Activated naive CD4-positive, alpha-beta T cell treated with anti-CD3 and anti-CD28 coated beads for 36 hours (primary cell): Measurements from ENCODE around the gene ATXN1. TPM values are rescaled to one million over a fixed set of nuclear protein-coding genes. Genes with fewer than 3 reads are reported as not detected.

Source experiments
- CTCF ChIA-PET: fragments of 350-600 bp; sonication (Branson Sonifier 250); formaldehyde crosslinking; loops from one replicate; lab custom pipeline; 2021; ENCODE audit warnings: antibody characterized with exemption; lab: Charles Lee
- DNase-seq: peaks from one replicate; pipeline ENCODE4 v3.0.0-alpha.2; 2020
- H3K27ac Mint-ChIP-seq: one replicate; pipeline ENCODE4 v1.8.0; 2021; ENCODE audit warnings: mild to moderate bottlenecking, mixed read lengths
- H3K27me3 Mint-ChIP-seq: one replicate; pipeline ENCODE4 v1.8.0; 2021; ENCODE audit warnings: low read depth, mixed read lengths
- H3K36me3 Mint-ChIP-seq: one replicate; pipeline ENCODE4 v1.8.0; 2021; ENCODE audit warnings: low read depth, mixed read lengths
- H3K4me1 Mint-ChIP-seq: one replicate; pipeline ENCODE4 v1.8.0; 2021; ENCODE audit warnings: low read depth, mixed read lengths
- H3K4me3 Mint-ChIP-seq: one replicate; pipeline ENCODE4 v1.8.0; 2021; ENCODE audit warnings: mild to moderate bottlenecking, moderate library complexity, mixed read lengths
- H3K9me3 Mint-ChIP-seq: one replicate; pipeline ENCODE4 v1.8.0; 2021; ENCODE audit warnings: mixed read lengths
- intact Hi-C: fragments of 100-400 bp; cut with micrococcal nuclease; formaldehyde crosslinking; loops from one replicate; pipeline ENCODE4 v1.15.1; 2023
- total RNA-seq, 2 experiments: library from RNA; stranded (reverse); gene quantifications; one replicate each; pipeline ENCODE4 v1.2.3, GENCODE V29; 2021

ATXN1 gene
- total RNA-seq, 2 experiments from 2014 or later, result 9.4 to 12.7 TPM

- H3K36me3 Mint-ChIP-seq, result no peaks in the 10 kb centered on the region
- no peaks in the 10 kb centered on the region for H3K4me1 Mint-ChIP-seq
- H3K27me3 Mint-ChIP-seq, result no peaks in the 10 kb centered on the region
- CTCF ChIA-PET, result no interaction called here
- DNase-seq, result no peak
- H3K27ac Mint-ChIP-seq, result no peak overlapping the region
- H3K9me3 Mint-ChIP-seq, result no peaks in the 10 kb centered on the region
- intact Hi-C loops, result no loop called here
- no peak overlapping the region for H3K4me3 Mint-ChIP-seq
Measured at GRCh38 chr6:16363749-16364148, 397.5 kb downstream of the ATXN1 start.

GRCh38 chr6:16362819-16363589 lies 398.3 kb downstream of the ATXN1 start:
- Mint-ChIP-seq H3K27ac (no peak overlapping the region), H3K27me3 (no peaks in the 10 kb centered on the region), H3K4me1 (no peaks in the 10 kb centered on the region), H3K4me3 (no peak overlapping the region), H3K9me3 (no peaks in the 10 kb centered on the region), H3K36me3 (no peaks in the 10 kb centered on the region)
- CTCF ChIA-PET, result no interaction called here
- intact Hi-C loops, result no loop called here
- DNase-seq, result no peak

- Mint-ChIP-seq H3K27me3 (no peaks in the 10 kb centered on the region), H3K4me3 (no peak overlapping the region), H3K27ac (no peak overlapping the region), H3K36me3 (no peaks in the 10 kb centered on the region), H3K9me3 (no peaks in the 10 kb centered on the region), H3K4me1 (no peaks in the 10 kb centered on the region)
- CTCF ChIA-PET, result interaction anchor here (0.6 kb wide), 1 partner anchor 31 kb away, joined by 3 read pairs; no protein-coding TSS in a partner anchor
- no peak for DNase-seq
- intact Hi-C loops, result no loop called here
Measured at GRCh38 chr6:16362296-16362695, 399.0 kb downstream of the ATXN1 start.

GRCh38 chr6:16361861-16362260 lies 399.4 kb downstream of the ATXN1 start:
- H3K27ac Mint-ChIP-seq, result no peak overlapping the region
- H3K9me3 Mint-ChIP-seq, result no peaks in the 10 kb centered on the region
- H3K4me1 Mint-ChIP-seq, result no peaks in the 10 kb centered on the region
- CTCF ChIA-PET, result interaction anchor here (0.6 kb wide), 1 partner anchor 32 kb away, joined by 3 read pairs; no protein-coding TSS in a partner anchor
- intact Hi-C loops, result no loop called here
- DNase-seq, result no peak
- no peak overlapping the region for H3K4me3 Mint-ChIP-seq
- no peaks in the 10 kb centered on the region for H3K36me3 Mint-ChIP-seq
- H3K27me3 Mint-ChIP-seq, result no peaks in the 10 kb centered on the region

GRCh38 chr6:16361121-16361520 lies 400.1 kb downstream of the ATXN1 start:
- no peaks in the 10 kb centered on the region for H3K36me3 Mint-ChIP-seq
- intact Hi-C loops, result no loop called here
- no peaks in the 10 kb centered on the region for H3K4me1 Mint-ChIP-seq
- no peak overlapping the region for H3K27ac Mint-ChIP-seq
- DNase-seq, result no peak
- H3K4me3 Mint-ChIP-seq, result no peak overlapping the region
- no peaks in the 10 kb centered on the region for H3K27me3 Mint-ChIP-seq
- CTCF ChIA-PET, result interaction anchor here (1.4 kb wide), 1 partner anchor 48 kb away, joined by 4 read pairs; no protein-coding TSS in a partner anchor
- H3K9me3 Mint-ChIP-seq, result no peaks in the 10 kb centered on the region

GRCh38 chr6:16360365-16360764 lies 400.9 kb downstream of the ATXN1 start:
- intact Hi-C loops, result no loop called here
- Mint-ChIP-seq H3K9me3 (no peaks in the 10 kb centered on the region), H3K4me3 (no peak overlapping the region), H3K27me3 (no peaks in the 10 kb centered on the region), H3K27ac (no peak overlapping the region), H3K4me1 (no peaks in the 10 kb centered on the region), H3K36me3 (no peaks in the 10 kb centered on the region)
- CTCF ChIA-PET, result interaction anchor here (1.4 kb wide), 1 partner anchor 49 kb away, joined by 4 read pairs; no protein-coding TSS in a partner anchor
- no peak for DNase-seq

GRCh38 chr6:16359563-16359962 lies 401.7 kb downstream of the ATXN1 start:
- CTCF ChIA-PET, result no interaction called here
- no peak overlapping the region for H3K27ac Mint-ChIP-seq
- DNase-seq, result no peak

GRCh38 chr6:16358531-16359138 lies 402.6 kb downstream of the ATXN1 start:
- CTCF ChIA-PET, result interaction anchor here (0.6 kb wide), 1 partner anchor 665 kb away, joined by 3 read pairs; no protein-coding TSS in a partner anchor
- H3K36me3 Mint-ChIP-seq, result no peaks in the 10 kb centered on the region
- intact Hi-C loops, result no loop called here

More at GRCh38 chr6:16359563-16359962, 401.7 kb downstream of the ATXN1 start:
- H3K4me1 Mint-ChIP-seq, result no peaks in the 10 kb centered on the region
- no peaks in the 10 kb centered on the region for H3K9me3 Mint-ChIP-seq
- intact Hi-C loops, result no loop called here
- no peak overlapping the region for H3K4me3 Mint-ChIP-seq
- H3K27me3 Mint-ChIP-seq, result no peaks in the 10 kb centered on the region
- no peaks in the 10 kb centered on the region for H3K36me3 Mint-ChIP-seq

GRCh38 chr6:16355699-16356446 lies 405.4 kb downstream of the ATXN1 start:
- intact Hi-C loops, result no loop called here
- no peaks in the 10 kb centered on the region for H3K9me3 Mint-ChIP-seq
- no peak overlapping the region for H3K4me3 Mint-ChIP-seq
- no peaks in the 10 kb centered on the region for H3K36me3 Mint-ChIP-seq
- H3K27ac Mint-ChIP-seq, result no peak overlapping the region
- H3K27me3 Mint-ChIP-seq, result no peaks in the 10 kb centered on the region
- no peaks in the 10 kb centered on the region for H3K4me1 Mint-ChIP-seq
- no peak for DNase-seq
- CTCF ChIA-PET, result no interaction called here

More at GRCh38 chr6:16358531-16359138, 402.6 kb downstream of the ATXN1 start:
- H3K27me3 Mint-ChIP-seq, result no peaks in the 10 kb centered on the region
- no peak overlapping the region for H3K27ac Mint-ChIP-seq
- no peaks in the 10 kb centered on the region for H3K9me3 Mint-ChIP-seq
- H3K4me3 Mint-ChIP-seq, result no peak overlapping the region
- no peak for DNase-seq
- no peaks in the 10 kb centered on the region for H3K4me1 Mint-ChIP-seq

- Mint-ChIP-seq H3K27ac (no peak overlapping the region), H3K36me3 (no peaks in the 10 kb centered on the region), H3K4me3 (no peak overlapping the region), H3K9me3 (no peaks in the 10 kb centered on the region), H3K4me1 (no peaks in the 10 kb centered on the region), H3K27me3 (no peaks in the 10 kb centered on the region)
- CTCF ChIA-PET, result no interaction called here
- intact Hi-C loops, result no loop called here
- no peak for DNase-seq
Measured at GRCh38 chr6:16355238-16355637, 406.0 kb downstream of the ATXN1 start.

- no peaks in the 10 kb centered on the region for H3K36me3 Mint-ChIP-seq
- H3K4me1 Mint-ChIP-seq, result no peaks in the 10 kb centered on the region
- CTCF ChIA-PET, result interaction anchor here (0.6 to 0.8 kb wide), 2 partner anchors 23 to 150 kb away, joined by 3 to 5 read pairs; no protein-coding TSS in a partner anchor
- intact Hi-C loops, result no loop called here
- no peak for DNase-seq
- H3K27me3 Mint-ChIP-seq, result no peaks in the 10 kb centered on the region
- H3K9me3 Mint-ChIP-seq, result no peaks in the 10 kb centered on the region
- H3K4me3 Mint-ChIP-seq, result no peak overlapping the region
- no peak overlapping the region for H3K27ac Mint-ChIP-seq
Measured at GRCh38 chr6:16354692-16355091, 406.6 kb downstream of the ATXN1 start.

- Mint-ChIP-seq H3K36me3 (no peaks in the 10 kb centered on the region), H3K4me3 (no peak overlapping the region), H3K27me3 (no peaks in the 10 kb centered on the region), H3K9me3 (no peaks in the 10 kb centered on the region), H3K4me1 (no peaks in the 10 kb centered on the region), H3K27ac (no peak overlapping the region)
- intact Hi-C loops, result no loop called here
- DNase-seq, result no peak
- CTCF ChIA-PET, result no interaction called here
Measured at GRCh38 chr6:16352821-16353438, 408.3 kb downstream of the ATXN1 start.
